Mucosa of gallbladder (tissue), 1 donor: ENCODE measurements around the gene GPS1. TPM values are rescaled to one million over a fixed set of nuclear protein-coding genes. Genes with fewer than 3 reads are reported as not detected.

Experiments
- DNase-seq: peaks from one replicate; pipeline ENCODE4 v3.0.0-alpha.2; 2020; ENCODE audit warnings: low spot score
- total RNA-seq: library from RNA; stranded (reverse); gene quantifications from one replicate; pipeline ENCODE4 v1.2.1, GENCODE V29; 2021
- donor health status: DM: no; HTN: no; CAD: no.

Gene GPS1
- total RNA-seq, 1 donor from 2014 or later: 107 TPM

DNA sequence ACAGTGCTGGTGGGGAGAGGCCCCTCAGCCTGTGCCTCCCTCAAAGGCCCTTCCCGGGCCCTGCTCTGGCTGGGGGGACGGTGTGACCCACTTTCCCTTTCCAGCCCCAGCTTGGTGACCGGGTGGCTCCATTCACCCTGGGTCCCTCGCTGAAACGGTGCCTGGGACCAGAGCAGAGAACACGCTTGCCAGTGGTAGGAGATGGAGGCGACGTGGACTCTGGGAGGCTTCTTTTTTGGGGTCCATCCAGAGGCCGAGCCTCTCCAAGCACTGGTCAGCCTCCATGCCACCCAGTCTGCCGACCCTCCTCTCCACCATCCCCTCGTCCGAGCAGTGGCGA is 36.8 kb upstream of the GPS1 start:
- DNase-seq: no peak

- DNase-seq: no peak
Measured at GRCh38 chr17:82015311-82015971, 36.3 kb upstream of the GPS1 start.

GRCh38 chr17:82016061-82016874 is 35.4 kb upstream of the GPS1 start:
- no peak for DNase-seq

DNA sequence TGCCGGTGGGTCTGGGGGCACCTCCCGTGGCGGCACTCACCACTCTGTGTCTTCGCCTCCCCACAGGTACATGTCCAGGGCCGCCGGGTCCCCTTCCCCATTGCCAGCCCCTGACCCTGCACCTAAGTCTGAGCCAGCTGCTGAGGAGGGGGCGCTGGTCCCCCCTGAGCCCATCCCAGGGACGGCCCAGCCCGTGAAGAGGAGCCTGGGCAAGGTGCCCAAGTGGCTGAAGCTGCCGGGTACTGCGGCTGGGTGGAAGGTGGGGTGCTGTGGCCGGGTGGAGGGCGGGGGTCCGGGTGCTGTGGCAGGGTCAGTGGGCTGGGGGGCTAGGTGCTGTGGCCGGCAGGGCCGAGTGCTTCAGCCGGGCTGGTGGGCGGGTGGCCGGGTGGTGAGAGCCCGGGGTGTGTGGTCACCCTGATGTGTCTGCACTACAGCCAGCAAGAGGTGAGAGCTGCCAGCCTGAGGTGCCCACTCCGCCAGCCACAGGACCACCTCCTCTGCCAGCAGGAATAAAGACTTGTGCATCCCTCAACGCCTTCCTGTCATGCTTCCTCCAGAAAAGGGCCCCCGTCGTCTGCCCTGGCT is 34.7 kb upstream of the GPS1 start:
- DNase-seq: no peak

DNA sequence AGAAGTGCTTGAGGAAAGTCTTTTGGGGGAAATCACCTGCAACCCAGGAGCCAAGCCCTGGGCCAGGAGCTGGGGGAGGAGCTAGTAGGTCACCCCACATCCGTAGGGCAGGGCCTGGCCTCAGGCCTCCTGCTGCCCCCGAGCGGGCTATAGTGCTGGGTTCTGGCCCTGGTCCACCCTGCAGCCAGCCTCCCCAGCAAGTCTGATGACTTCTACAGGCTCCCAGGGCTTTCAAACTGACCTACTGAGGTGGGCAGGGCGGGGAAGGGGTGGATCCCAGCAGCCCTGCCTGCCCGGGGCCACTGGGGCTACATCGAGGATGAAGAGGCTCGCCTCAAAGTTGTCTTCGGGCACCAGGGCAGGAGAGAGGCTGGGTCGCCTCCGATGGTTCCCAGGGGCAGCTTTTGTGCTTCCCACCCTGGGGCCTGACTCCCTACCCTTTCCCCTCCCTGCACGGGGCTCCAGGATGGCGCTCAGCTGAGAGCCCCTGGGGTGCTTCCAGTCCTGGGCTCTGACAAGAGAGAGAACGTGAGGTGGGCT is 34.0 kb upstream of the GPS1 start:
- DNase-seq: no peak

GRCh38 chr17:82018152-82018988 is 33.3 kb upstream of the GPS1 start:
- DNase-seq: no peak

DNA sequence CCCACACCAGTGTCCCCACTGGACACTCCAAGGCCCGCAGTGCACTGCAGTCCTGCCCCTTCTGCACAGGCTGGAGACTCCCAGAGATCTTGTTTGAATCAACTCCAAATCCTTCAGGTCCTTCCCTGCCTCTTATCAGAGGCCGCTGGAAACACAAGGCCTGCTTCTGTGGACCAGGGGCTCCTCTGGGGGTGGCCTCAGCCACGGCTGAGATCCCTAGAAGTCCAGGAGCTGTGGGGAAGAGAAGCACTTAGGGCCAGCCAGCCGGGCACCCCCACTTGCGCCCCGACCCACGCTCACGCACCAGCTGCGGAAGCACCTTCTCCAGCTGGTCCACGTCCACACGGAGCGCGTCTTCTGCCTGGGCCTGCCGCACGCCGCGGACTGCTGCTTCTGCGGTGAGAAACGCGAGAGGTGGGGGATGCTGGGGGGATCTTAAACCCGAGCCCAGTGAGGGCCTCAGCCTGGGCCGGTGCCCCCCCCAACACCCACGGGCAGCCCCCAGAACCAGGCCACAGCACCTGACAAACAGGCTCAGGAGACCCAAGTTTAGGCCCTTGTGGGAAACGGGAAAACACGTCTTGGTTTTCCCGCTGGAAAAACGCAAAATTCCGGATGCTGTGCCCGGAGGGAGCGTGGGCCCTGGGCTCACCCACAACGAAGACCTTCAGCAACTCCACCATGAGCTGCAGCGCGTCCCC is 32.6 kb upstream of the GPS1 start:
- no peak for DNase-seq

DNA sequence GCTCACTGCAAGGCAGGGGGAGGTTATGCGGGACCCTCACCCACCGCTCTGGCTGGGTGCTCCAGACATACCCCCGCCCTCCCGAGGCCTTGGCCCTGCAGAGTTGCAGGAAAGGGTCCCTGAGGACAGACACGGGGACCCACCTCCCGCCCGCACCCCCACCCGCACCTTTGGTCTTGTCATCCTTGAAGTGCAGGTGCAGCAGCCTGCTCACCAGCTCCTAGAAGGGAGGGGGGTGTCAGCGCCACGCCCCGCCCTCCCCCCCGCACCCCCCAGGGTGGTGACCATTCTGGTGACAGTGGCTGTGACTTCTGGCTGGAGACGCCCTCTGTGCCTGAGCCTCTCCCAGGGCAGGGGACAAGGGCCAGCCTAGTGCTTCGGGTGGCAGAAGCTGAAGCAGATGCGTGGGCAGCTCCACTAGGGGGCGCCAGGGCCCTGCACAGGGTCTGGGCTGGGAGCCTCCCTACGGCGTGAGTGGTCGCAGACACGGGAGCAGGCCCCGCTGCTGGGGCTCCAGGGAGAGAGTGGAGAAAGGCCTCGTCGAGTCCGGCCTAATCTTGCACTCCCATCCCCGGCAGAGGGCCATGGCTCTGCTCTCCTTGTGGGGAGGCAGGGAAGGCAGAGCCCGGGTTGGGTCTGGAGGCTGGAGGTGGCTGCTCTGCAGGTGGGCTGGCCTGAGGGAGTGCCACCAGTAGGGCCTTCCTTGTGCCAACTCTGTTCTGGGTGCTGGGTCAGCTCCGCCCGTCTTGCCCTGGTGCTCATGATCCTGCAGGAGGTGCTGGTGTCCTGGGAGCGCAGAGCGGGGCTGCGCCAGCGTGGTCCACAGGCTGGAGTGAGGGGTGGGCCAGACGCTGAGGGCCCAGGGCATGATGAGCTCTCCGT is 31.8 kb upstream of the GPS1 start:
- DNase-seq: no peak

- no peak for DNase-seq
Measured at GRCh38 chr17:82020572-82021106, 31.1 kb upstream of the GPS1 start.

DNA sequence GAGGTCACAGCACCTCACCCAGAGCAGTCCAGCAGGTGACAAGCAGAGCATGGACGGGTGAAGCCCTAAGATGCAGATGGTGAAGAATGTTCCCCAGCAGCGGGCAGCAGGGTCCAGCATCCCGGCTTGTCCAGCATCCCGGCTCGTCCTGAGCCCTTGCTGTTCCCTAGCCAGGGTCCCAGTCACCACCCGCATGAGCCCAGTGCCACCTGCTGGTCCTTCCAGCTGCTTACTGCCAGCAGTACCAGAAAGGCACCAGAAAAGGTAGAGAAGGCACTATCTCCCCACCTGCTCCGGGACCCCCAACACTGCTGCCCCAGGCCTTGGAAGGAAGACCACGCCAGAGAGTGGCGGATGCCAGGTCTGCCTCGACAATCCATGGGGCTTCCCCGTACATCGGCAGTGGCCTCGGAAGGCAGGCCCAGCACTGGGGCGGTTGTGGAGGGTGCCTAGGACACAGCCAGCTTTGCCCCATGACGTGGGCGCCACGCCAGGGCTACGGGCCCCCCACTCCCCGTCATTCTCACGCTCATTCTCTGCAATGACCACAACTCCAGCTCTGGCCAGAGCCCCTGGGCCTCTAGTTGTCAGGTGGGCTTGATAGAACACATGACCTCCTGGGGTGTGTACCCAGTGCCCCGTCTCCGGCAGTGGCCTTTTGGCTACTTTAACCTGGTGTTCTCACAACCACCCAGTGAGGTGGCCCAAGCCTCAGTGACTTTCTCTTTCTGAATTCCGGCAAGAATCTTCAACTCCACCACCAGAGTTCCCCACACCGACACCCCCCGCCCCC is 30.4 kb upstream of the GPS1 start:
- DNase-seq: peak; percentile 80

- DNase-seq: no peak
Measured at GRCh38 chr17:82021900-82022309, 29.8 kb upstream of the GPS1 start.

- DNase-seq: no peak
Measured at GRCh38 chr17:82022310-82022980, 29.3 kb upstream of the GPS1 start, which contains the start of gene CENPX. TSS of gene CENPX (minus strand) at chr17:82022878. CDS start at chr17:82022861, 17 bp downstream.

DNA sequence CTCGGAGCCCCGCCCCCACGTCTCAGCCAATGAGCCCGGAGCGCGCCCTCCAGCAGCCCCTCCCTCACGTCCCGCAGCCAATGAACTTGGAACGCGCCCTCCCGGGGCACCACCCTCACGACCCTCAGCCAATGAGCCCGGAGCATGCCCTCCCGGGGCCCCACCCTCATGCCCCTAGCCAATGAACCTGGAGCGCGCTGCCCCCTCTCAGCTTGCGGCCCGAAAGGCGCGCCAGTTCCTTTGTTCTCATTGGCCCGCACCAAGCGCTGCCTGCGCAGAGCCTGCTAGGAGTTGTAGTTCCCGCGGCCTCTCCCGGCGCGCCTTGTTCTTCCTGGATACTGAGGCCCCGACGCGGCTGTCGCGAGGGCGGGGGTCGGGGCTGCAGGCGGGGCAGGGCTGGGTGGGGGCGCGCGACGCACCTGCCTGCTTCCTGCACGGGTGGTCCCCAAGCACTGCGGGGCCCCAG is 28.7 kb upstream of the GPS1 start, which contains the start of gene LRRC45:
LRRC45 (plus strand) TSS at position 325 of the 466 bp plus-strand sequence. CDS start 339 bp downstream, outside the sequence.
- peak; percentile 100 for DNase-seq

GRCh38 chr17:82023447-82024241 is 28.1 kb upstream of the GPS1 start:
- DNase-seq: no peak

DNA sequence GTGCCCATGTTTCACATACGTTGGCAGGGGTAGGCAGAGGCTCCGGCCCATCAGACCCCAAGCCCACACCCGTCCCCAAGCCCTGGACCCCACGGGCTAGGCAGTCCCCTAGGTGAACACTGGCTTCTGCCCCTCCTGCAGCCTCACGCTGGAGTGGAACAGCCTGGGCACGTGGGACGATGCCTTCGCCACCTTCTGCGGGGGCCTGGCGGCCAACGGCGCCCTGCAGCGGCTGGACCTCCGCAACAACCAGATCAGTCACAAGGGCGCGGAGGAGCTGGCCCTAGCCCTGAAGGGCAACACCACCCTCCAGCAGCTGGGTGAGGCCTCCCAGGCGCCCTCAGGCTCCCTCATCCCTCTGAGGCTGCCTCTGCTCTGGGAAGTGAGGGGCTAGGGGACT is 26.8 kb upstream of the GPS1 start:
- no peak for DNase-seq

- DNase-seq: no peak
Measured at GRCh38 chr17:82025401-82026107, 26.1 kb upstream of the GPS1 start.

GRCh38 chr17:82028246-82028645 is 23.5 kb upstream of the GPS1 start:
- DNase-seq: no peak
